Heart left ventricle (tissue), 13 donors: Measurements from ENCODE around the gene TSPAN14.

Source experiments
- POLR2A ChIP-seq, 2 donors: fragments of 450-650 bp; IDR thresholded peaks; one replicate each; pipeline ENCODE4 v1.6.1; 2017; ENCODE audit warnings: antibody characterized with exemption in 2 of 2, mild to moderate bottlenecking in 2 of 2, moderate library complexity in 2 of 2
- TF ChIP-seq, protein P1 (sequence below), 12 donors: fragments of 200-600 bp; sonication (generic) in 4 of 12; IDR thresholded peaks; one replicate each; pipeline versions ENCODE4 v1.5.0 to v1.8.0; 2018 to 2022; ENCODE audit warnings: antibody characterized with exemption in 12 of 12, mild to moderate bottlenecking in 5 of 12
- donor health status: ischemic (EF 13 %, LVEDD 7.1; RV severe dilation, severe dysfunction).
- donor health status: DM: no; HTN: yes; CAD: no.
- donor health status: DM: no; HTN: no; CAD: no.
- donor health status: ischemic (EF 25% LVEDD 6.9; RV normal size, moderate dysfunction).
- donor health status: ischemic (EF 25% LVEDD 5.7; RV mildly dilated, moderate dysfunction).
- donor health status: ischemic (EF 35%, LVEDD 5.7; RV mildly dilated, moderate dysfunction).
- donor health status: nonischemic (EF 11% LVEDD 7.7; RV severe dilation, severe dysfunction).
- donor health status: DM: yes; HTN: yes; CAD: no.
- donor health status: PGD.
- donor health status: ischemic (EF 29% LVEDD 5.4; RV normal size, mild dysfunction).
- donor health status: nonischemic (EF 23%, LVEDD 6.1; RV moderate dilation, normal function).

- TF ChIP-seq, protein P1, sequence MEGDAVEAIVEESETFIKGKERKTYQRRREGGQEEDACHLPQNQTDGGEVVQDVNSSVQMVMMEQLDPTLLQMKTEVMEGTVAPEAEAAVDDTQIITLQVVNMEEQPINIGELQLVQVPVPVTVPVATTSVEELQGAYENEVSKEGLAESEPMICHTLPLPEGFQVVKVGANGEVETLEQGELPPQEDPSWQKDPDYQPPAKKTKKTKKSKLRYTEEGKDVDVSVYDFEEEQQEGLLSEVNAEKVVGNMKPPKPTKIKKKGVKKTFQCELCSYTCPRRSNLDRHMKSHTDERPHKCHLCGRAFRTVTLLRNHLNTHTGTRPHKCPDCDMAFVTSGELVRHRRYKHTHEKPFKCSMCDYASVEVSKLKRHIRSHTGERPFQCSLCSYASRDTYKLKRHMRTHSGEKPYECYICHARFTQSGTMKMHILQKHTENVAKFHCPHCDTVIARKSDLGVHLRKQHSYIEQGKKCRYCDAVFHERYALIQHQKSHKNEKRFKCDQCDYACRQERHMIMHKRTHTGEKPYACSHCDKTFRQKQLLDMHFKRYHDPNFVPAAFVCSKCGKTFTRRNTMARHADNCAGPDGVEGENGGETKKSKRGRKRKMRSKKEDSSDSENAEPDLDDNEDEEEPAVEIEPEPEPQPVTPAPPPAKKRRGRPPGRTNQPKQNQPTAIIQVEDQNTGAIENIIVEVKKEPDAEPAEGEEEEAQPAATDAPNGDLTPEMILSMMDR (IDR thresholded peaks at IDR 0.05): no peak
- no peak for TF ChIP-seq POLR2A (IDR thresholded peaks at IDR 0.05)
These were observed 55.5 kb downstream of the TSPAN14 start for GRCh38 chr10:80509403-80510161.
